ENCODE data around the gene CLRN2. TPM values are rescaled to one million over a fixed set of nuclear protein-coding genes. Genes with fewer than 3 reads are reported as not detected.

Gene CLRN2
- total RNA-seq, 1 experiment from 2014 or later: not detected

DNA sequence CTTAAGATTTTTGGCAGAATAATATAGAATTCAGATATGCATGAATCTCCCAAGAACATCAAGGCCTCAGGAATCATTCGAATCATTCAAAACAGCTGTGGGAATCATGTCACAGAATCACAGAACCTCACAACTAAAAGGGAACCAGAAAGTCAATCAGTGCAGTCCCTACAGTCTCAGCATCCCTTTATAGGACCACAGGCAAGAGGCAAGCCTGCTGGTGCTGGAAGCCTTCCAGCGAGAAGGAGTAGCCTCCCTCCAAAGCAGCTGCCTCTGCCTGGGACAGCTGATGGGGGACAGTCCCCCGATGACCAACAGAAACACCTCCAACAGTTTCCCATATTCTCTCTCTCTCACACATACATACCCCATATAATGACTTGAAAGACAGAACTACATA lies 23.8 kb upstream of the CLRN2 start:
- Mint-ChIP-seq H3K4me3 (ENCODE audit: unreplicated experiment) (no peak overlapping the region), H3K9me3 (ENCODE audit: unreplicated experiment) (no peaks in the 10 kb centered on the region), H3K4me1 (ENCODE audit: low read depth, unreplicated experiment) (peaks cover 6% of the 10 kb centered on the region), H3K27ac (ENCODE audit: unreplicated experiment) (no peak overlapping the region), H3K27me3 (ENCODE audit: insufficient read depth, unreplicated experiment) (no peaks in the 10 kb centered on the region), H3K36me3 (ENCODE audit: insufficient read depth, unreplicated experiment) (peaks cover 24% of the 10 kb centered on the region)
- BruUV-seq (replicated peaks): no TSS peak
- intact Hi-C loops (cut with micrococcal nuclease; ENCODE audit: unreplicated experiment): no loop called here
- no peak for DNase-seq
- ChIA-PET CTCF (no interaction called here), POLR2A (no interaction called here)
- Histone ChIP-seq H3K9me3 (no peaks in the 10 kb centered on the region), H3K4me1 (no peaks in the 10 kb centered on the region), H3K27me3 (replicated peaks; ENCODE audit: control insufficient read depth, insufficient read depth, low read length) (no peaks in the 10 kb centered on the region), H3K36me3 (ENCODE audit: control insufficient read depth, insufficient read depth, low read length) (no peaks in the 10 kb centered on the region; the same call in 1 of the 2 replicates), H3K4me3 (ENCODE audit: low read depth, low read length) (no peak overlapping the region)
- no peak for TF ChIP-seq CTCF (IDR thresholded peaks at IDR 0.05; ENCODE audit: insufficient read depth in 1 of 2, low read depth in 1 of 2, low read length in 1 of 2, severe bottlenecking in 1 of 2, unreplicated experiment in 1 of 2)

DNA sequence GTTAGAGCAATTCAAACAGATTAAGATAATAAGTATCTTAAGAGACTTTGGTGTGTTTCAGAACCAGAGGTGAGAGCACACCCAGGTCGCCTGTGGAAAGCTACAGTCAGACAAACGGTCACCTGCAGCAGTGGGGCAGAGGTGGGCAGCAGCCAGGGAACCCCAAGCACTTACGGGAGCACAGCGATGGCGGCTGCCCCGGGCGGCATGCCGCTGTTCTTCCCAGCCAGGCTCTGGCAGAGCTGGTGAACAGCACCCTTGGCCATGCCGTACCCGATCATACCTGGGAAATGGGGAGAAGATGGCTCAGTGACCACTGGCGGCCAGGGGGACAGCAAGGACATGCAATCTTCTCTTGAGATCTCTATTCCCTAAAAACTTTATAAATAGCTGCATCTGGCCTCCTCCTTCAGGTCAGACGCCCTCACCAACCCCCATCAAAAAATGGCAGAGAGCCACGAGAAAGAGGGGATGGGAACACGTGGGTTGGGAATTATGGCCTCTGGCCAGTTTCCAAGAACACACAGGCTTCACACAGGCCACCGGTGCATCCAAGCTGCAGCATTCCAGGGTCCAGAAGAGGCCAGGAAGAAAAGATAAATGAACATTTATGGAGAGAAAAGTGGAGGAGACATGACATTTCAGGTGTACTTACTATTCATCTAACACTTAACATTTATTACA lies 22.8 kb upstream of the CLRN2 start:
- intact Hi-C loops (cut with micrococcal nuclease; ENCODE audit: unreplicated experiment): no loop called here
- Mint-ChIP-seq H3K4me1 (ENCODE audit: low read depth, unreplicated experiment) (peaks cover 6% of the 10 kb centered on the region), H3K27me3 (ENCODE audit: insufficient read depth, unreplicated experiment) (no peaks in the 10 kb centered on the region), H3K9me3 (ENCODE audit: unreplicated experiment) (no peaks in the 10 kb centered on the region), H3K36me3 (ENCODE audit: insufficient read depth, unreplicated experiment) (peaks cover 21% of the 10 kb centered on the region), H3K27ac (ENCODE audit: unreplicated experiment) (no peak overlapping the region), H3K4me3 (ENCODE audit: unreplicated experiment) (no peak overlapping the region)
- Histone ChIP-seq H3K27me3 (replicated peaks; ENCODE audit: control insufficient read depth, insufficient read depth, low read length) (no peaks in the 10 kb centered on the region), H3K4me3 (ENCODE audit: low read depth, low read length) (no peak overlapping the region), H3K4me1 (no peaks in the 10 kb centered on the region), H3K36me3 (ENCODE audit: control insufficient read depth, insufficient read depth, low read length) (peaks cover 2% of the 10 kb centered on the region; the same call in 1 of the 2 replicates), H3K9me3 (no peaks in the 10 kb centered on the region)
- no peak for DNase-seq
- TF ChIP-seq CTCF (IDR thresholded peaks at IDR 0.05; ENCODE audit: insufficient read depth in 1 of 2, low read depth in 1 of 2, low read length in 1 of 2, severe bottlenecking in 1 of 2, unreplicated experiment in 1 of 2): no peak
- no TSS peak for BruUV-seq (replicated peaks)
- POLR2A ChIA-PET: interaction anchor here (0.6 kb wide), 1 partner anchor 18 kb away, joined by 3 read pairs; no protein-coding TSS in a partner anchor
- CTCF ChIA-PET: no interaction called here

GRCh38 chr4:17492876-17493275 lies 22.1 kb upstream of the CLRN2 start:
- H3K36me3 ChIP-seq (ENCODE audit: control insufficient read depth, insufficient read depth, low read length): peaks cover 2% of the 10 kb centered on the region; the same call in 1 of the 2 replicates
- ChIA-PET CTCF (no interaction called here), POLR2A (no interaction called here)
- H3K36me3 Mint-ChIP-seq (ENCODE audit: insufficient read depth, unreplicated experiment): peaks cover 22% of the 10 kb centered on the region
- H3K27me3 ChIP-seq (replicated peaks; ENCODE audit: control insufficient read depth, insufficient read depth, low read length): no peaks in the 10 kb centered on the region
- intact Hi-C loops (cut with micrococcal nuclease; ENCODE audit: unreplicated experiment): no loop called here
- H3K4me3 Mint-ChIP-seq (ENCODE audit: unreplicated experiment): no peak overlapping the region
- H3K27ac Mint-ChIP-seq (ENCODE audit: unreplicated experiment): no peak overlapping the region
- no peaks in the 10 kb centered on the region for H3K9me3 ChIP-seq
- no peaks in the 10 kb centered on the region for H3K27me3 Mint-ChIP-seq (ENCODE audit: insufficient read depth, unreplicated experiment)
- no peaks in the 10 kb centered on the region for H3K9me3 Mint-ChIP-seq (ENCODE audit: unreplicated experiment)
- DNase-seq: no peak
- no peak overlapping the region for H3K4me3 ChIP-seq (ENCODE audit: low read depth, low read length)
- no TSS peak for BruUV-seq (replicated peaks)
- H3K4me1 Mint-ChIP-seq (ENCODE audit: low read depth, unreplicated experiment): peaks cover 6% of the 10 kb centered on the region
- no peaks in the 10 kb centered on the region for H3K4me1 ChIP-seq
- TF ChIP-seq CTCF (IDR thresholded peaks at IDR 0.05; ENCODE audit: insufficient read depth in 1 of 2, low read depth in 1 of 2, low read length in 1 of 2, severe bottlenecking in 1 of 2, unreplicated experiment in 1 of 2): no peak

Data from Caco-2 (cell line).